ENCODE results near the gene IRF3.

IRF3 gene, protein sequence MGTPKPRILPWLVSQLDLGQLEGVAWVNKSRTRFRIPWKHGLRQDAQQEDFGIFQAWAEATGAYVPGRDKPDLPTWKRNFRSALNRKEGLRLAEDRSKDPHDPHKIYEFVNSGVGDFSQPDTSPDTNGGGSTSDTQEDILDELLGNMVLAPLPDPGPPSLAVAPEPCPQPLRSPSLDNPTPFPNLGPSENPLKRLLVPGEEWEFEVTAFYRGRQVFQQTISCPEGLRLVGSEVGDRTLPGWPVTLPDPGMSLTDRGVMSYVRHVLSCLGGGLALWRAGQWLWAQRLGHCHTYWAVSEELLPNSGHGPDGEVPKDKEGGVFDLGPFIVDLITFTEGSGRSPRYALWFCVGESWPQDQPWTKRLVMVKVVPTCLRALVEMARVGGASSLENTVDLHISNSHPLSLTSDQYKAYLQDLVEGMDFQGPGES

DNA sequence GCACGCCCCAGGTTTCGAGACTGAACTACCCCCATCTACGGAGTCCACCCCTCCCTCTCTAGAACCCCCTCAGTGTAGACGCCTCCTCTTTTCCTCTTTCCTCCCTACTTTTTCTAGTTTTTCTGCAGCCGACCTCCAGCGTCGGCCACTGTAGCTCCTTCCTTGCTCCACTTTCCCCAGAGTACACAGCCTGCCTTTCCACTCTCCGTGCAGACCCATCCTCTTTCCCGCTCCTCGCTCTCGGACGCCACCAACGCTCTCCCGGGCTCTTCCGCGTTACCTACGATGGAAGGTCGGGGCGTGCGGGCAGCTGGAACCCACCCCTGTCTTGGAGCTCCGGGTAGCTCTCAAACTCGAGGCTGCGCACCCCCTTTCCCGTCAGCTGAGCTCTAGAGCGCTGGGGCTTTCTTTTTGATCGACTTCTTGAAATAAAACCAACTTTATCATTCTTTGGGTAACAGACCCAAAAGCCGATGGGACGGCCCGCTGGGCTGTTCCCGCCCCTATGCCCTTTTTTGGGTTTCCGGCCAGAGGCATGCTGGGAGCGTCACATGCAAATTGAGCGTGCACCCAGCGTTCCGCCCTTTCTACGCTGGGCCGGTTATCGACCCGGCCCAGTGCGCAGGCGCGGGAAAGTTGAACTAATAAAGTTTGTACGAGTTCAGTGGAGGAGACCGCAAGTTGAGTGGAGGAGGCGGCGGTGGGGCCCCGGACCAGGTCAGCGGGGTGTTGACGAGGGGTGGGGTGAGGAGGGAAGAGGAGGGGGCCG, at the start of gene IRF3, which contains the start of gene BCL2L12:
TSS of gene IRF3 (minus strand) at position 507 of the 769 bp plus-strand sequence. CDS start 1,019 bp downstream, outside the sequence.
TSS of gene BCL2L12 (plus strand) at position 583 of the 769 bp plus-strand sequence. CDS start 760 bp downstream, outside the sequence.
- DNase-seq (ENCODE audit: low spot score), result peak; percentile 98

- no peak for DNase-seq (ENCODE audit: low spot score)
Observed at GRCh38 chr19:49713236-49713845, 47.7 kb upstream of the IRF3 start.

GRCh38 chr19:49712397-49712859, 46.8 kb upstream of the IRF3 start:
- DNase-seq (ENCODE audit: low spot score), result no peak

DNA sequence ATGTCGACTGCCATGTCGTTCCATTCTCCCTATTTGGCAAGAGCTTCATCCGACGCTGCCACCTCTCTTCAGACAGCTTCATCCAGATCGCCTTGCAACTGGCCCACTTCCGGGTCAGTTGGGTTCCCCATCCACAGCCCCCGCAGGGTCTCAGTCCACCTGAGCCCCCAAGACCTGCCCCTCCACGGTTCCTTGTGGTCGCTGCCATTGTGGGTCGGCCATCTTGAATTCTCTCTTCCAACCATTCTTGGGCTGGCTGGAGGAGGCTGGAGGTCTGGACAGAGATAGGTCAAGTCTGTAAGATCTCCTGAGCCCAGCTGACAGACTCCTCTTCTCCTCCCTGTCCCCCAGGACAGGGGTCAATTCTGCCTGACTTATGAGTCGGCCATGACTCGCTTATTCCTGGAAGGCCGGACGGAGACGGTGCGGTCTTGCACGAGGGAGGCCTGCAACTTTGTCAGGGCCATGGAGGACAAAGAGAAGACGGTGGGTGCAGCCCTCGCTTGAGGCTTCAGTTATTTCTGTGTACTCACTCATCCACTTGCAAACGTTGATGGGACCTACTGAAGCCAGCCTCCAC, 44.8 kb upstream of the IRF3 start:
- DNase-seq (ENCODE audit: low spot score), result no peak

DNA sequence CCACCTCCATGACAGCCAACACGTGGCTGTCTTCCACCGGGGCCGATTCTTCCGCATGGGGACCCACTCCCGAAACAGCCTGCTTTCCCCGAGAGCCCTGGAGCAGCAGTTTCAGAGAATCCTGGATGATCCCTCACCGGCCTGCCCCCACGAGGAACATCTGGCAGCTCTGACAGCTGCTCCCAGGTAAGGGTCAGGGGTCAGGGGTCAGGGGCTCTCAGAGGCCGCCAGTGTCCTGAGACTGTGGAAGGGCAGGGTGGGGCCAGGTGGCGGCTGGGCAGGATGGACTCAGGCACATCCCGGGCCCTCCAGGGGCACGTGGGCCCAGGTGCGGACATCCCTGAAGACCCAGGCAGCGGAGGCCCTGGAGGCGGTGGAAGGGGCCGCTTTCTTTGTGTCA, 40.3 kb upstream of the IRF3 start:
- DNase-seq (ENCODE audit: low spot score), result no peak

DNA sequence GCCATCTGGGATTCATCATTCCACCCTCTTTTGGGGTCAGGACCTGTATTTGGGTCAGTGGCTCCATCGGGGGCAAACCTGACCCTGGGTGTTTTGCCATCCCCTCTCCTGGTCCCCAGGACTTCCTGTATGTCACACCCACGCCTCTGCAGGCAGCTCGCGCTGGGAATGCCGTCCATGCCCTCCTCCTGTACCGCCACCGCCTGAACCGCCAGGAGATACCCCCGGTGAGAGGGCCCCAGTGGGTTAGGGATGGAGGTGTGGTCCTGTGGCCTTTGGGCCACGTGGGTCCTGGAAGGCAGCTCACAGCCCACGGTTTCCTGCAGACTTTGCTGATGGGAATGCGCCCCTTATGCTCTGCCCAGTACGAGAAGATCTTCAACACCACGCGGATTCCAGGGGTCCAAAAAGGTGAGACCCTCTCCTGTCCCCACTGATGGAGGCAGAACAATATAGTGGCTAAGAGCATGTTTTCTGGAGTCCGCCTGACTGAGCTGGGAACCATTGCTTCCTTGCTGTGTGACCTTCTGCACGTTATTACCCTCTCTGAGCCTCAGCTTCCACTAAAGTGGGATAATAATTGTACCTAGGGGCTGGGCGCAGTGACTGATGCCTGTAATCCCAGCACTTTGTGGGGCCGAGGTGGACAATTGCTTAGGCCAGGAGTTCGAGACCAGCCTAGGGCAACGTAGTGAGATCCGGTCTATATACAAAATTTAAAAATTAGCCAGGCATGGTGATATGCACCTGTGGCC, 39.4 kb upstream of the IRF3 start:
- DNase-seq (ENCODE audit: low spot score), result no peak

DNA sequence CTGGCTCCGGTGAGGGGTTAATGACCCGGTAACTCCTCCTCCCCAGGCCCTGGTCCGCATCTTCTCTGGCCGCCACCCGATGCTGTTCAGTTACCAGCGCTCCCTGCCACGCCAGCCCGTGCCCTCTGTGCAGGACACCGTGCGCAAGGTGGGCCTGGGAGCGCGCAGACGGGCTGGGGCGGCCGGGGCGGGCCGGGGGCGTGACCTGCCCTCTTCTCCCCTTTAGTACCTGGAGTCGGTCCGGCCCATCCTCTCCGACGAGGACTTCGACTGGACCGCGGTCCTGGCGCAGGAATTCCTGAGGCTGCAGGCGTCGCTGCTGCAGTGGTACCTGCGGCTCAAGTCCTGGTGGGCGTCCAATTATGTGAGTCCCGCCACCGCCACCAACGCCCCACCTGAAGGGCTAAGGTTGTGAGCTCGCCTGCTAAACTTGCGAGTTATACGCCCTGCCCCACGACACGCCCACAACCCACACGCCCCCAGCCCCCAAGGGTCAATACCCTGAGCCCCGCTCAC, 35.7 kb upstream of the IRF3 start:
- no peak for DNase-seq (ENCODE audit: low spot score)

- DNase-seq (ENCODE audit: low spot score), result no peak
Observed at GRCh38 chr19:49700563-49700962, 34.9 kb upstream of the IRF3 start.

DNA sequence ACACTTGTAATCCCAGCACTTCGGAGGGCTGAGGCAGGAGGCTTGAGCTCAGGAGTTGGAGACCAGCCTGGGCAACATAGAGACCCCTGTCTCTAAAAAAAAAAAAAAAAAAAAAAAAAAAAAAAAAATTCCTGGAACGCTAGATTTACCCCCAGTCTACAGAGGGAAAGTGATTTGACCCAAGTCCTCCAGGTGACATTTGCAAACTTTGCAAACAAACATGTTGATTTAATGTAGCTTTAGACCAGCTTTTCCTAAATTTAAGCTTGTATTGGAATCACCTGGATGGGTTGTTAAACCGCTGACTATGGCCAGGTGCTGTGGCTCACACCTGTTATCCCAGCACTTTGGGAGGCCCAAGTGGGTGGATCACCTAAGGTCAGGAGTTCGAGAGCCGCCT, 33.7 kb upstream of the IRF3 start:
- no peak for DNase-seq (ENCODE audit: low spot score)

DNA sequence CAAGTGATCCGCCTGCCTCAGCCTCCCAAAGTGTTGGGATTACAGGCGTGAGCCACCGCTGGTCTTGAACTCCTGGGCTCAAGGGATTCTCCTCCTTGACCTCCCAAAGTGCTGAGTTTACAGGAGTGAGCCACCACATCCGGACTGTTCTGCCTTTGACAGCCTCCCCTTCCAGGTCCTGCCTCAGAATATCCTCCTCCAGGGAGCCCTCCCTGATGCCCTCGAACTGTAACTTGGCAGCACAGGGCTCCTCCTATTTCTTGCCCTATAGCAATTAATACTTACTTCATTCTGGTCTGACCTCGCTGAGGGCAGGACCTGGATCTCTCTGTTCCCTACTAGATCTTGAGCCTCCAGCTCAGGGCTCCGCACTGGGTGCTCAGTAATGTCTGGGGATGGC, 31.2 kb upstream of the IRF3 start:
- DNase-seq (ENCODE audit: low spot score), result no peak

DNA sequence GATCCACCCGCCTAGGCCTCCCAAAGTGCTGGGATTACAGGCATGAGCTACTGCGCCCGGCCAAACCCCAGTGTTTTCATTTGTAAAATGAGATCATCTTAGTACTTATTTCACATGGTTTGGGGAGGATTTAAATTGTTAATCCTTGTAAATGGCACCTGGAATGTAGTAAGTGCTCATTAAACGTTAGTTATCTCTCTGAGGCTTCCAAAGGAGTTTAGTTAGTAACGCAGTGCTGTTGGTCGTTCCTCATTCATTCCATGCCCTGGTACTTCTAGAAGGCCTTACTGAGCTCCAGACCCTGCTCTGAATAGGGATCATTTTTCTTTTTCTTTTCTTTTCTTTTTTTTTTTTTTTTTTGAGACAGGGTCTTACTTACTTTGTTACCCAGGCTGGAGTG, 30.5 kb upstream of the IRF3 start:
- no peak for DNase-seq (ENCODE audit: low spot score)

GRCh38 chr19:49692147-49692506, 26.5 kb upstream of the IRF3 start:
- DNase-seq (ENCODE audit: low spot score), result no peak

GRCh38 chr19:49691243-49692146, 25.8 kb upstream of the IRF3 start:
- peak; percentile 40 for DNase-seq (ENCODE audit: low spot score)

- DNase-seq (ENCODE audit: low spot score), result peak; percentile 52
Observed at GRCh38 chr19:49690656-49691242, 25.1 kb upstream of the IRF3 start, which contains the start of gene CPT1C. TSS of gene CPT1C (plus strand) at chr19:49691116. CDS start at chr19:49692253, 1,137 bp downstream.

GRCh38 chr19:49690079-49690655, 24.5 kb upstream of the IRF3 start:
- no peak for DNase-seq (ENCODE audit: low spot score)

DNA sequence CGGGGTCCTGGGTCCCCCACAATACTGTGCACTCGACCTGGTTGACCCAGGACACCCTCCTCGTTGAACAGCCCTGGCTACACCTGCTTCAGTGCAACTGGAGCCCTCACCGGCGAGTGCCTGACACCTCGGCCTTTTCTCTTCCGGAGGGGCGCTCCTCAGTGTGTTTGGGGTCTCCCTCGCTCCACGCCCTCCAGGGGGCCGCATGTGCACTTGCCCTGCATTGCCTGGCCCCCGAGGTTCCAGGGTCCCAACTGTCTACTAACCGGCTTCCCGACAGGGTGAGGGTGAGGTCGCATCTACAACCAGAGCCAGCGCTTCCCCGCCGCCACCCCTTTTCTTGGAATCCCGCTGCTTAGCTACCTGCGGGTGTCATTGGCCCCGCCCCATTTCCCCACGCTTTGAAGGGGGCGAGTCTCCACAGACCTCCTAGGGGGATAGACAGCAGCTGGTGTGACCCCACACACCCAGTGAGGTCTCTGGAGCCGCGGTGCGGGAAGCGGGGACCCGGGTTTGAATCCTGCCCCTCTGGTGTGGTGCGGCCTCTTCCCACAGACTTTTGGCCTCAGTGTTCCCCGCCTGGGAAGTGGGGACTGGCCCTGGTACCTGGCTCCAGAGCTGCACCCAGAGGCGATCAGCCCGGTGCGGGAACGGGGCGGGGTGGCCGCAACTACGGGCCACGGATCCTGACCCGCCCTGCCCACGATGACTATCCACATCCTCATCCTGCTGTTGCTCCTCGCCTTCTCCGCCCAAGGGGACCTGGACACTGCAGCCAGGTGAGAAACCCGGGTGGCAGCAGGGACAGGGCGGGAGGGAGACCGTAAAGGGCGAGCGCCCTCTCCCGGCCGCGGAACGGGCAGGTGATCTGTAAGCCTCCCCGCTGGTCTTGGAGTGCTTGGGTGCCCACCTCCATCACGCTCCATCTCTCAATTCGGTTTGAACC, 23.7 kb upstream of the IRF3 start, which contains the start of gene ADM5:
TSS of gene ADM5 (plus strand) at position 462 of the 946 bp plus-strand sequence. CDS start at position 706, 244 bp downstream.
- DNase-seq (ENCODE audit: low spot score), result peak; percentile 21

- no peak for DNase-seq (ENCODE audit: low spot score)
Observed at GRCh38 chr19:49688531-49689132, 23.0 kb upstream of the IRF3 start.

All from CD4-positive, alpha-beta T cell treated with Interleukin-6 at 100 ng/mL for 8 hours (primary cell).